ENCODE measurements around the gene CYP2C18.

- TF ChIP-seq CTCF (conservative IDR thresholded peaks at IDR 0.05; ENCODE audit: low read depth, low read length) (no peak), EZH2 (IDR thresholded peaks at IDR 0.05; ENCODE audit: borderline replicate concordance, low read depth, low read length, poor library complexity, severe bottlenecking) (no peak)
Measured at GRCh38 chr10:94725871-94726270, 42.3 kb downstream of the CYP2C18 start.

Data from A673 (cell line).